OCI-LY3 (cell line): Measurements from ENCODE around the gene MX1.

Source experiments
- H2AFZ ChIP-seq: fragments of 200-600, 300-600 bp; shearing (Covaris generic); 2 replicates; pipeline ENCODE4 v1.6.0; 2014; ENCODE audit warnings: antibody characterized with exemption, low read depth, low read length
- H3K27ac ChIP-seq: fragments of 200-600, 300-600 bp; sonication (generic); 2 replicates; pipeline ENCODE4 v1.5.1; 2014; ENCODE audit warnings: mild to moderate bottlenecking, low read length, moderate library complexity, mixed read lengths
- H3K27me3 ChIP-seq: fragments of 200-600, 300-600 bp; sonication (generic); 2 replicates; pipeline ENCODE4 v1.6.1; 2014; ENCODE audit warnings: low read depth, low read length, mixed read lengths
- H3K36me3 ChIP-seq: fragments of 200-600, 300-600 bp; sonication (generic); replicated peaks from 2 replicates; pipeline ENCODE3; 2014; ENCODE audit warnings: low read depth, low read length, mixed read lengths
- H3K4me1 ChIP-seq: fragments of 300-600, 200-600 bp; sonication (generic); 2 replicates; pipeline ENCODE4 v1.6.1; 2014; ENCODE audit warnings: low read length, mixed read lengths
- H3K4me2 ChIP-seq: fragments of 200-600, 300-600 bp; sonication (generic); 2 replicates; pipeline ENCODE4 v1.6.1; 2014; ENCODE audit warnings: low read length, mixed read lengths
- H3K4me3 ChIP-seq: fragments of 300-600, 200-600 bp; sonication (generic); 2 replicates; pipeline ENCODE4 v1.5.1; 2014; ENCODE audit warnings: antibody characterized with exemption, mild to moderate bottlenecking, low read length, moderate library complexity
- H3K79me2 ChIP-seq: fragments of 300-600, 200-600 bp; shearing (Covaris generic); 2 replicates; pipeline ENCODE4 v1.6.1; 2014; ENCODE audit warnings: mild to moderate bottlenecking, low read length, mixed read lengths
- H3K9ac ChIP-seq: fragments of 300-600, 200-600 bp; shearing (Covaris generic); 2 replicates; pipeline ENCODE4 v1.6.0; 2014; ENCODE audit warnings: mild to moderate bottlenecking, low read length, moderate library complexity
- H3K9me3 ChIP-seq: fragments of 200-600, 300-600 bp; shearing (Covaris generic); 2 replicates; pipeline ENCODE4 v1.6.1; 2014; ENCODE audit warnings: low read length, mixed read lengths; ENCODE audit not compliant: insufficient read depth
- H4K20me1 ChIP-seq: fragments of 200-600, 300-600 bp; sonication (generic); 2 replicates; pipeline ENCODE4 v1.6.1; 2016; ENCODE audit warnings: low read length, mixed read lengths; ENCODE audit not compliant: insufficient read depth
- EZH2phosphoT487 ChIP-seq: fragments of 200-600 bp; shearing (Covaris generic); IDR thresholded peaks from 2 replicates; pipeline ENCODE4 v1.6.1; 2018; ENCODE audit warnings: antibody characterized with exemption, mixed run types, low read depth
- TF ChIP-seq, protein P1 (sequence below): fragments of 200-600, 300-600 bp; sonication (generic); IDR thresholded peaks from 2 replicates; pipeline ENCODE4 v1.5.1; 2014; ENCODE audit warnings: antibody characterized with exemption, low read length, low read depth

The MX1 gene

GRCh38 chr21:41439248-41439647 lies 13.2 kb downstream of the MX1 start:
- Histone ChIP-seq H3K4me2 (no peak overlapping the region), H3K27ac (no peak overlapping the region), H3K79me2 (no peaks in the 10 kb centered on the region), H3K9me3 (no peaks in the 10 kb centered on the region), H3K4me1 (no peaks in the 10 kb centered on the region), H2AFZ (no peak overlapping the region), H3K4me3 (no peak overlapping the region), H3K36me3 (no peaks in the 10 kb centered on the region), H3K9ac (no peak overlapping the region), H4K20me1 (no peaks in the 10 kb centered on the region), H3K27me3 (no peaks in the 10 kb centered on the region)
- no peak for TF ChIP-seq EZH2phosphoT487
- TF ChIP-seq, protein P1, sequence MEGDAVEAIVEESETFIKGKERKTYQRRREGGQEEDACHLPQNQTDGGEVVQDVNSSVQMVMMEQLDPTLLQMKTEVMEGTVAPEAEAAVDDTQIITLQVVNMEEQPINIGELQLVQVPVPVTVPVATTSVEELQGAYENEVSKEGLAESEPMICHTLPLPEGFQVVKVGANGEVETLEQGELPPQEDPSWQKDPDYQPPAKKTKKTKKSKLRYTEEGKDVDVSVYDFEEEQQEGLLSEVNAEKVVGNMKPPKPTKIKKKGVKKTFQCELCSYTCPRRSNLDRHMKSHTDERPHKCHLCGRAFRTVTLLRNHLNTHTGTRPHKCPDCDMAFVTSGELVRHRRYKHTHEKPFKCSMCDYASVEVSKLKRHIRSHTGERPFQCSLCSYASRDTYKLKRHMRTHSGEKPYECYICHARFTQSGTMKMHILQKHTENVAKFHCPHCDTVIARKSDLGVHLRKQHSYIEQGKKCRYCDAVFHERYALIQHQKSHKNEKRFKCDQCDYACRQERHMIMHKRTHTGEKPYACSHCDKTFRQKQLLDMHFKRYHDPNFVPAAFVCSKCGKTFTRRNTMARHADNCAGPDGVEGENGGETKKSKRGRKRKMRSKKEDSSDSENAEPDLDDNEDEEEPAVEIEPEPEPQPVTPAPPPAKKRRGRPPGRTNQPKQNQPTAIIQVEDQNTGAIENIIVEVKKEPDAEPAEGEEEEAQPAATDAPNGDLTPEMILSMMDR = no peak

- H3K36me3 ChIP-seq = no peaks in the 10 kb centered on the region
- H2AFZ ChIP-seq = no peak overlapping the region
Measured at GRCh38 chr21:41441546-41441945, 15.5 kb downstream of the MX1 start.

GRCh38 chr21:41442481-41443186 lies 16.6 kb downstream of the MX1 start:
- Histone ChIP-seq H3K79me2 (no peaks in the 10 kb centered on the region), H3K4me1 (no peaks in the 10 kb centered on the region), H3K36me3 (no peaks in the 10 kb centered on the region), H3K9me3 (no peaks in the 10 kb centered on the region), H2AFZ (no peak overlapping the region), H4K20me1 (no peaks in the 10 kb centered on the region), H3K9ac (no peak overlapping the region), H3K27ac (no peak overlapping the region), H3K27me3 (no peaks in the 10 kb centered on the region), H3K4me2 (no peak overlapping the region), H3K4me3 (no peak overlapping the region)
- TF ChIP-seq EZH2phosphoT487 = no peak
- TF ChIP-seq, protein P1 = no peak

More at GRCh38 chr21:41441546-41441945, 15.5 kb downstream of the MX1 start:
- Histone ChIP-seq H3K4me3 (no peak overlapping the region), H3K9ac (no peak overlapping the region), H3K27me3 (no peaks in the 10 kb centered on the region), H3K79me2 (no peaks in the 10 kb centered on the region), H4K20me1 (no peaks in the 10 kb centered on the region), H3K4me1 (no peaks in the 10 kb centered on the region), H3K9me3 (no peaks in the 10 kb centered on the region), H3K4me2 (no peak overlapping the region), H3K27ac (no peak overlapping the region)
- TF ChIP-seq, protein P1 = no peak
- TF ChIP-seq EZH2phosphoT487 = no peak

- no peaks in the 10 kb centered on the region for H3K9me3 ChIP-seq
- H3K4me2 ChIP-seq = no peak overlapping the region
- no peak overlapping the region for H3K4me3 ChIP-seq
- no peaks in the 10 kb centered on the region for H3K4me1 ChIP-seq
- no peak overlapping the region for H2AFZ ChIP-seq
- no peaks in the 10 kb centered on the region for H3K27me3 ChIP-seq
- no peak overlapping the region for H3K9ac ChIP-seq
- H3K79me2 ChIP-seq = no peaks in the 10 kb centered on the region
- H3K27ac ChIP-seq = no peak overlapping the region
- no peaks in the 10 kb centered on the region for H4K20me1 ChIP-seq
- H3K36me3 ChIP-seq = no peaks in the 10 kb centered on the region
- no peak for TF ChIP-seq EZH2phosphoT487
- TF ChIP-seq, protein P1 = no peak
Measured at GRCh38 chr21:41443562-41443961, 17.5 kb downstream of the MX1 start.
